GM19193 (cell line): ENCODE measurements around the gene PARM1.

Experiments used
- POLR2A ChIP-seq: IDR thresholded peaks from 4 replicates; pipeline ENCODE4 v1.6.1; 2011; ENCODE audit not compliant: insufficient read depth, insufficient read length; ENCODE audit errors: extremely low read depth

PARM1 gene

DNA sequence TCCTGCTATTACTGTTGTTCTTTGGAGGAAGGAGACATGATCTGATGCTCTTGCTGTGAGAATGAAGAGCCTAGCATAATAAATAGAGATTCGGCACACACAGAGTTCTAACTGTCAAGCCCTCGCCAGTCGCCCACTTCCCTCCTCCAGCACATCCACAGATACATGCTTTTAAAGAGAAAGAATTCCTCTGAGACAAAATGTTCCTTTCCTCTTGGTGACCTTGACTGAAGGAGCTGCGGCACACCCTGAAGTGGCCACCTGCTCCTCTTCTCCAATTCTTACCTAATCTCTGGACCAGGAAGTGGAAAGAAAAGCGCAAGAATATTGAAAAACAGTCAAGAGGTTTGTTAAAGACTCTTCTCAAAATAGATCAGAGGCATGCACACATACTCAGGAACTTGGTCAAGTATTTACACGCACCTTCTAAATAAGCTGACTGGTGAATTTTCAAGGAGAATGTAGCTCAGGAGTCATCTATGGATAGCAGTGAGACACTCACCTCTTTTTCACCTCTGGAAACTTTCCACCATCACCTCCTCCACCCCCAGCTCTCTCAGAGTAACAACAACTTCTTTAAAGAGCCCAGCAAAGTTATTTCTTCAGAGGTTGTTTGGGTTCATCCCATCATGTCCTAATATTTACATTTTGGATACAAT lies 95.4 kb downstream of the PARM1 start:
- TF ChIP-seq POLR2A = no peak

DNA sequence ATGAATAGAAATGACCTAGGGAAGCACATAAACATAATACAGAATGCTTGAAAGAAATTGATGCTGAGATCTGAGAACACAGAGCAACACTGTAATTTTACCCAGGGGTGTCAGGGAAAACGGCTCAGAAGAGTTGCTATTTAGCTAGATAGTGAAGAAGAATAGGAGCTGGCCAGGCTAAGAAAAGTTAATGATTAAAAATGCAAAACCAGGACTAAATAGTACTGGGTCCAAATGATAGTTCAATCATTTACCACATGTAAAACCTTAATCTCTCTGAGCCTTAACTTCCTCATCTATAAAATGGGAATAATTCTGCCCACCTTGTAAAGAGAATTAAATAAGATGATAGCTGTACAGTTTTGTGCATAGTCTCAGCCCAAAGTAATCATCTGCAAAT lies 97.1 kb downstream of the PARM1 start:
- TF ChIP-seq POLR2A = no peak

DNA sequence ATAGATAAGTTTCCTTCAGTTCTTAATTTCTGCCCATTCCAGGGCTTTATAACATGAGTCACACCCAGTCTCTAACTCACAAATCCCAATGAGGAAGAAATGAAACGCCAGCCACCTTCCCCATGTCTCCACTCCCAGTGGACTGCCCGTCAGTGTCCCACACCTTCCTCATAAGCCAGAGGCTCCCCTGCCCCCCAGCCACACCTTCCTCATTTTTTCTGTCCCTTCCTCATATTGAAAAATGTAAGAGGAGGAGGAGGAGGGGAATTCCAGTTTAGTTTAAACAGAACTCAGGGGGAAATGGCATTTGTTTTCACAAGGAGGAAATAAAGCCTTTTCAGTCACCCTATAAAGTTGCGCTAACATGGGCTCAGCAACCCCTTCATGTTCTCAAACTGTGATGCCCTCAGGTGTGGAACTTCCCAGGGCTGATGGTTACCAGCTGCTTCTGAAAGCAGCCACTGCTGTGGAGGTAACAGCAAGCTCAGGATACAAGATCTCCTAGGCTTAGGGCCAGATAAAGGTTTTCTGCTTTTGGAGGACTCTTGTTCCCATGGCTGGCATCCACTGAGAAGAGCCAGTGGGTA lies 97.8 kb downstream of the PARM1 start:
- TF ChIP-seq POLR2A = no peak

GRCh38 chr4:75031775-75032174 lies 98.9 kb downstream of the PARM1 start:
- TF ChIP-seq POLR2A = no peak

GRCh38 chr4:75034523-75034922 lies 101.6 kb downstream of the PARM1 start:
- no peak for TF ChIP-seq POLR2A

DNA sequence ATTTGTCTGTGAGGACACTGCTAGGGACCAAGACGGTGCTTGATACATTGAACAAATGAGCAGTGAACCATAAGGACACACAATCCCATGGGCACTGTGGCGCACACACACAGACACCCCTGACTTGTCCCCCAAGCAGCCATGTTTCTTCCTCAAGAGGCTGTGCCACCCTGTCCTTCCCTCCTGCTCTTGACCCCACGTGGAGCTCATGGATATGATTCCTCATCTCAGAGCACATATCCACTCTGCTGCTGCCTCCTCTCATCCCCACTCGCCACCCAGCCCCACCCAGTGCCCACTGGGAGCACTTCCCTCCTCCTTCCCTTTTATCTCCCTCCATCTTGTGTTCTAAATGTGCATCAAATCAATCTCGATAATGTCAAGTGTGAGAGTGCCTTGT lies 102.4 kb downstream of the PARM1 start:
- no peak for TF ChIP-seq POLR2A

DNA sequence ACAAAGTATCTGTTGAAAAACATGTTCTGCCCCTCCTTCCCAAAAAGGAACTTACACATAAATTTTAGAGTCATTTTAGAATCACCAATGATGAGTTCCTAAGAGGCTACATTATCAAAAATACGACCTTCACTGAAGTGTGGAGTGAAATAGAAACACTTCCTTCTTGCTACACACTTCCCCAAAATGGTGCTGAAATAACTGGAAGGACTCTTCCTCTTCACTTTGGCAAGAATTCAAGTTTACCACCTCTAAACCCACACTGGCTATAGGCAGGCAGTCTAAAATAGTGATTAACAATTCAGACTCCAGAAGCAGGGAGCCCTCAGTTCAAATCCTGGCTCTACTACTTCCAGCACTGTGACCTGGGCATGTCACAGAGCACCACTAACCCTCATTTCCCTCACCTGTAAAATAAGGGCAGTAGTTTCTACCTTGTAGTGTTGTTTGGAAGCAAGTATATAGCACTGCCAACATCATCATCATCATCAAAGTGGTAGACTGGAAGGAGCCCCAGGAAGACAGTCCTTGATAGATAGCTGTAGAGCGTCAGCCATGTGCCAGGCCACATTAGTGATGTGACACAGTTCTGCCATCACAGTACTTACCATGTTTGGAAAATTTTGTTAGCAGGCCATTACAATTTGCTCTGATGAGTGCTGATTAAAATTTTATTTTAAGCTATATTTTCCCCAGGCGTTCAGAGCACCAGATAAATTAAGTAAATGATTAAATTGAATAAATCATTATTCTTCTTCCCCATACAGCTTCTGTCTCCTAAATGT lies 103.3 kb downstream of the PARM1 start:
- no peak for TF ChIP-seq POLR2A

- no peak for TF ChIP-seq POLR2A
Measured at GRCh38 chr4:75037252-75037651, 104.3 kb downstream of the PARM1 start.

GRCh38 chr4:75038376-75038775 lies 105.5 kb downstream of the PARM1 start:
- TF ChIP-seq POLR2A = no peak

DNA sequence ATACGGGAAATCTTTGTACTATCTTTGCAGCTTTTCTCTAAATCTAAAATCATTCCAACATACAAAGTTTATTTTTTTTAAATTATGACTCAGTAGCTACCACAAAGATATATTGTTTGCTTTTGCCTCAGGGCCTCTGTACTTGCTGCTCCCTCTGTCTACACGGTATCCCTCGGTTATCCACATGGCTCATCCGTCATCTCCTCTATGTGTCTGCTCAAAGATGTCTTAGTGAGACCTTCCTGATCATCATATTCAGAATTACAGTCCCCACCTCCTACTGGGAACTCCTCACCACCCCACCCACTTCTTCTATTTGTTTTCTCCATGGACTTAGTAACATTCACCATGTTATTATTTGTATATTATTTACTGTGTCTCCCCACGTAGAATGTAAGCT lies 107.8 kb downstream of the PARM1 start:
- no peak for TF ChIP-seq POLR2A

DNA sequence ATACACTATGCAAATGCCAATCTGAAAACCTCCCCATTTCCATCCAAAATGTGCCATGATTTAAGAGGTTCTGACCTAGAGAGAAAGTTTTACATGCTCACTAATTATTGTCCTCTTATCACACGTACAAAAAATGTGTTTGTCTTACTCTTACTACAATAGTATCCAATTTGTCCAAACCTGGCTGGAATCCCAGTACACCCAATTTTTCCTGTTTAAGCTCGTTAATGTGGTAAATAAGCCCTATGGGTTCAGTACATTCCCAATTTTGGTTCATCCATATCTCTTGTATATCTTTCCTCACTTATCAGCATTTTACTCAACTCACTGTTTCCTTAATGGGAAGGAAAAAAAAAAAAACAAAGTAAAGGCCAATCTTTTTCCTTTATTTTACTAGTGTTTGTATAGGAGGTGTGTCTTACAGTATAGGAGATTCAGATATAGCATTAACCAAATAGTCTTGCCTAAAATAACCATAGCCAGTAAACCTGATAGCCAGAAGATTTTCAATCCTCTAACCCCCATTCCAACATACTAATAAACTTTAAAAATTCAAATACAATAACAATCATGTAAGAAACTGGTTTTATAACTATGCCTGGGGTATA lies 109.8 kb downstream of the PARM1 start:
- TF ChIP-seq POLR2A = no peak

GRCh38 chr4:75046226-75046625 lies 113.3 kb downstream of the PARM1 start:
- TF ChIP-seq POLR2A = no peak

DNA sequence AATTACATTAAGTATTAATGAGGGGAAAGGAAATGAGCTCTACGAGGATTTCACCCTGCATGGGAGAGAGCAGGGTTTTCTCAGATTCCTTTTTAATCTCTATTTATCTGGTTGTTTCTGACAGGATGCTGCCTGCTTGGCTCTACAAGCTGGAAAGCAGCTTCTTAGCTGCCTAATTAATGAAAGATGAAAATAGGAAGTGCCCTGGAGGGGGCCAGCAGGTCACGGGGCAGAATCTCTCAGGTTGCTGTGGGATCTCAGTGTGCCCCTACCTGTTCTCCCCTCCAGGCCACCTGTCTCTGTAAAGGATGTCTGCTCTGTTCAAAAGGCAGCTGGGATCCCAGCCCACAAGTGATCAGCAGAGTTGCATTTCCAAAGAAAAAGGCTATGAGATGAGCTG lies 113.7 kb downstream of the PARM1 start:
- no peak for TF ChIP-seq POLR2A

- no peak for TF ChIP-seq POLR2A
Measured at GRCh38 chr4:75048208-75048879, 115.4 kb downstream of the PARM1 start.

- TF ChIP-seq POLR2A = no peak
Measured at GRCh38 chr4:75051431-75051830, 118.5 kb downstream of the PARM1 start.
